OCI-M2 (cell line): ENCODE data around the gene PSMD10.

Experiments used
- DNase-seq: peaks from one replicate; lab custom pipeline; 2025; ENCODE audit not compliant: unreplicated experiment; lab: John Stamatoyannopoulos, UW

The PSMD10 gene

DNA sequence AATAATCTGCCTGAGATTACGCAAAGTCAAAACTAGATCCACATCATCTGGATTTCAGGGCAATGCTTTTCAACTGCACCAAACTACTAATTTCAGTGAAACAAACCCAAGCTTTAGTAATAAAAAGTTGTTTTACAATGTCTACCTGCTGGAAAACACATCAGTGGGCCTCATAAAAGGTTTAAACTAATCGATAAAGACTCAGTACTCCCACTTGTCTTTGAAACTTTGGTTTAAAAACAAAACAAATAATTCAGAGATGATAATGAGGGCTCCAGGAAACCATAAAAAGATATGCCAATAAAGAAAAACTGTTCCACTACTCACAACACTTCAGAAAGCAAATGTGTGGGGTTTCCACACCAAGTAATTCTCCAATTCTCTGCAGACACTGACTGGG lies 10.2 kb downstream of the PSMD10 start:
- no peak for DNase-seq

DNA sequence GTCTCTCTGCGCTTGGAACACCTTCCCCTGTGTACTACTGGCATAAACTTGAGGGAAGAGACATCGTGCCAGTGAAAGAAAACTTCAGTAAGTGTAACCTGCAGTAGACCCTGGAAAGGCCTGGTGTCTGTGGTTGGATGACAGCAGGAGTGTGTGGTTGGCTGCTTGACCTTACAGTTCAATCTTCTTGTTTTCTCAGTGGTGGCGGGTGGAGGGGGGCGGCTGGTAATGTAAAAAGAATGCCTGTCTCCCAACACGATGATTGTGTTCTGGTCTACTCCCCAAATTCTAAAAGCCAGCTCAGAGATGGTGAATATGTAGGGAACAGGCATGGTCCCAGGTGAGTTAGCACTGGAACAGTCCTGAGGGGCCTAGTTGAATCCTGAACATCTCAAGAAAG lies 18.6 kb downstream of the PSMD10 start:
- no peak for DNase-seq

DNA sequence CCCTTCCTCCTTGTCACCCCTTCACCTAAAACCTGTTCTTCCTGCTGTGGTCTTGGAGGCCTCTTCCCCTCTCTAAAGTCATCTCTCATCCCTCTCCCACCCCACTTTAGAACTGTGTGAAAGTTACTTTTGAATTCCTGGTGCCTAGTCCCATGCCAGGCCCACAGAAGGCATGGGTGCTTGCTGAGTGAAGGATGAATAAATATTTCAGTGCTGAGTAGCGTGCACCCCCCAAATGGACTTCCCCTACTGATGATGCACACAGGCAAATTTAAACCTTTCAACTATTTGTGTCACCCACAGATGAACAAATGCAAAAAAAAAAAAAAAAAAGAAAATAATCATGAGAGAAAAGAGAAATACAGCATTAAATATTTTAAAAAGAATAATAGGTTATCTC lies 19.8 kb downstream of the PSMD10 start:
- DNase-seq, result no peak

DNA sequence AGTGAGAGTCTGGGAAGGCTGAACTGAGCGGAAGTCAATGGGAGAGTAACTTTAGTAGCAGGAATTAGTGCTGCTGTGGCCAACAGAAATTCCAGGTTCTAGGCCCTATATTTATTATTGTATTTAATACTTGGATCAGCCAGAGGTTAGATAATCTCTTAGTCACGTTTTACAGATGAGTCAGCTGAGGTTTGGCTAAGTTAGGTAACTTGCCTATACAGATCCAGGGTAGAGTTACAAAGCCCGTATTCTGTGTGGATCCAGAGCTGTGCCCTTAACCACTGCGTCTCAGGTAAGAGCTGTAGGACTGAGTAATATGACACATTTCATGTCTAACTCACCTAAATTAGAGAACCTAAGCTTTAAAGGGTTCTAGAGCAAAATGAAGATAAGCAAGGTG lies 20.5 kb downstream of the PSMD10 start:
- DNase-seq, result no peak

DNA sequence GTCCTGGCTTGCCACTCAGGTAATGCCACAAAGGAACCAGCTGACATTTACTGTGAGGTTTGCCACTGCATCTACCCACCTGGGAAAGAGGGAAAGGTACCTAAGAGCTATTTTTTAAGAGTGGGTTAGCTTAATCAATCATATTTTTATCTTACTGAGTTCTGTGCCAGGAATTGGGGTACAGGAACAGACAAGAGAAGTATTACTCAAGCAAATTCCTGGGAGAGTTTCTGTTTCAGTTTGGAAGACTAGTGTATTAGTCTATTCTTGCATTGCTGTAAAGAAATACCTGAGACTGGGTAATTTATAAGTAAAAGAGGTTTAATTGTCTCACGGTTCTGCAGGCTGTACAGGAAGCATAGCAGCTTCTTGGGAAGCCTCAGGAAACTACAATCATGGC lies 23.2 kb downstream of the PSMD10 start:
- DNase-seq, result no peak

DNA sequence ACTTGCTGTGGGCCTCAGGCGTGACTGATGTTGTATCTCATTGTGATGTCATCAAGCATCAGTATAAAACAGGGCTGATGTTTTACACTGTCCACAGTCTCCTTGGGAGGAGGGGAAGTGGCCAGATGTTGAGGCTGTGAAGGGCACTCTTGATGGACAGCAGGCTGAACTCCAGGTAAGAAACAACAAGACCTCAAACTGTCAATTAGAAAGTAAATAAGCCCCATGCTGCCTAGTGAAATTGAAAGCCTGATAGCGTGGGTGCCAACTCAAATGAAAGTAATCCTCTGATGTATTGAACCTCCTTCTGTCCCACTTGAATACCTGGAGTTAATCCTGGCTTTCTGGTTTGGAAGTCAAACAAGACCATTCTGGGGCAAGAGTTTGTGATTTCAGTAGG lies 26.7 kb downstream of the PSMD10 start:
- no peak for DNase-seq

DNA sequence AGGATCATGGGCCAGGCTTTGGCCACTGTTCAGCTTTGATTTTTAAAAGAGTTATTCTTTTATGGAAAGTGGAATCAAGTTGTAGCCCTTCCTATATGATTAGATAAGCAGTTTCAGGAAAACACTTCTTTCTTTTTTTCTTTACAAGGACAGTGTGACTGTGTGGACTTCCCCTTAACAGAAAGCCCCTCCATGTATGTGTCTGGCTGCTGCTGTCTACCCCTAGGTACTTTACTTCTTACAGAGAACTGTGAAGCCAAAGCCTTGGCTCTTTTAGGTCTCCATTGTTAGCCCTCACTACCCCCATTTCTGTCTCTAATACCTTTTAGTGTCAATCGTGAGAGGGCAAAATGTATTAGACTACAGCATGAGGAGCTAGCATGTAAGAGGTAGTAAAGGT lies 27.3 kb downstream of the PSMD10 start:
- DNase-seq, result no peak

DNA sequence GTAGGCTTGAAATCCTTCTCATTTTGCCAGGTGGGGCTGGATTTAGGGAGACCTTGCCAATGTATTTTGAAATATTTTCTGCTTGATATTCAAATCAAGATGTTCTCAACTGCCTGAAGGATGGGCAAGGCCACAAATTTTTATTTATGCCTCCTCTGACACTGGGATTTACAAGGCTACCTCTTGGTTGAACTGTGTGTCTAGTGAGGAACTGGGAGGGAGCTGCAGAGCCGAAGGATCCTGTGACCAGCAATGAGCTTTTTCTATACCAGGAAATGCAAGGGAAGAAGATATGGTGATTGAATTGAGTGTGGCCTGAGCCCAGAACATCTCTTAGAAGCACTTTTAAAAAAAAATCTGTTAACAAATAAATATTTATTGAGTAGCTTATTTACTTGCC lies 31.5 kb downstream of the PSMD10 start:
- no peak for DNase-seq

DNA sequence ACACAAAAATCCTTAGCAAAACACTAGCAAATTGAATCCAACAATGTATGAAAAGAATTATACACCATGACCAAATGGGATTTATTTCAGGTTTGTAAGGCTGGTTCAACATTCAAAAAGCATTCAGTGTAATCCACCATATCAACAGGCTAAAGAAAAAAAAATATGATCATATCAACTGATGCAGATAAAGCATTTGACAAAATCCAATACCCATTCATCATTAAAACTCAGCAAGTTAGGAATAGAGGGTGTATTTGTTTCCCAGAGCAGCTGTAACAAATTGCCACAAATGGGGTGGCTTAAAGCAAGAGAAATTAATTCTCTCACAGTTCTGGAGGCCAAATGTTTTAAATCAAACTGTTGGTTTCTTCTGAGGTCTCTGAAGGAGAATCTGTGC lies 35.8 kb downstream of the PSMD10 start:
- DNase-seq, result no peak

DNA sequence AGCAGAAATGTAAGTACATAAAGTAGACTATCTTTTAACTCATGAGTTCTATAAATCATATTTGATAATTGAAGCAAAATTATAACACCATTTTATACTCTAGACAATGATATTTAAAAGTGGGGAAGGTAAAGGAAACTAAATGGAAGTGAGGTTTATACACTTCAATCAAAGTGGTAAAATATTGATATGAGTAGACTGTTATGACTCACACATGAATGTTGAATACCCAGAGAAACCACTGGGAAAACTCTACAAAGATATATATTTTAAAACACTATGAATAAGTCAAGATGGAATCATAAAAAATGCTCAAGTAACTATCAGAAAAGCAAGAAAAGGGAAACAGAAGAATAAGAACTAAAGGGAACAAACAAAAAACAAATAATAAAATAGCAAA lies 38.1 kb downstream of the PSMD10 start:
- no peak for DNase-seq

DNA sequence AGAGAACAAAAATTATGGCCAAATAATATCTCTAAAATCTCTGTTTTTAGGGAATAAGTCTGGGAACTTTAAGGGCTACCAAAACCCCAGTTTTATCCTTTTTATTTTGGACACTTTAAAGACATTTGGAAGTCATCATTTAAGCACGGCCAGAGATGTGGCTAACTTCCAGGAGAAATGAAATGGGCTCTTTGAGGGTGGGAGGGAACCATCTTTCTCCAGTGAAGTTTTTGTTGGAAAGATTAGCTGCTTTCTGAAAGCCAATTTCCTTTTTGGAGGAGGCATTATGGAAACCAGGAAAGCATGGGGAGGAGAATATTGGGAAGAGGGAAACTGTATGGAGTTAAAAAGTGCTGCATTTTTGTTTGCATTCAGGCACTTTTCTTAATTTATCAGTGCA lies 41.7 kb downstream of the PSMD10 start:
- DNase-seq, result no peak

DNA sequence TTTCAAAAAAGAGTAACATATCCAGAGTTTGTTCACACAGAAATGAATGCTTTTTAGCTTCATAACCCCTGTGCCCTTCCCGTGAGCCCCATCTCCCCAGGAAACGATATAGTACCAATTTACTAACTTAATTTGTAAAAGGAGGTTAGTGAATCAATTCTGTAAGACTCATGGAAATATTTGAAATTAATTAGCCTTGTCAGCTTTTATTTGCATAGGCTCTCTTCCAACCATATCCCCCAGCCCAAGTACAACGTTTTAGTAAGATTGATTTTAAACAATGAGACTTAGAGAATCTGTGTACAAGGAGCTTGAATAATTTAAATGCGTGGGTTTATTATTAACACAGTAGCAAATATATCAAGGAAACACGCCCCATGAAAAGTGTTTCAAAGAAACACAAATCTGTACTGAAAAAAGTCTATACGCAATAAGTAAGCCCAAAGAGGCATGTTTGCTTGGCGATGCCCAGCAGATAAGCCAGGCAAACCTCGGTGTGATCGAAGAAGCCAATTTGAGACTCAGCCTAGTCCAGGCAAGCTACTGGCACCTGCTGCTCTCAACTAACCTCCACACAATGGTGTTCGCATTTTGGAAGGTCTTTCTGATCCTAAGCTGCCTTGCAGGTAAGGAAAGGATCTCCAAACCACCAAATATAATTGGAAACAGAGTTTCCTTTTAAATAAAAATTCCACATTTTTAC lies 46.6 kb downstream of the PSMD10 start, which contains the start of gene VSIG1:
Gene VSIG1 (plus strand): TSS at position 512 of the 703 bp plus-strand sequence. CDS start 66 bp downstream, at position 578.
- no peak for DNase-seq

DNA sequence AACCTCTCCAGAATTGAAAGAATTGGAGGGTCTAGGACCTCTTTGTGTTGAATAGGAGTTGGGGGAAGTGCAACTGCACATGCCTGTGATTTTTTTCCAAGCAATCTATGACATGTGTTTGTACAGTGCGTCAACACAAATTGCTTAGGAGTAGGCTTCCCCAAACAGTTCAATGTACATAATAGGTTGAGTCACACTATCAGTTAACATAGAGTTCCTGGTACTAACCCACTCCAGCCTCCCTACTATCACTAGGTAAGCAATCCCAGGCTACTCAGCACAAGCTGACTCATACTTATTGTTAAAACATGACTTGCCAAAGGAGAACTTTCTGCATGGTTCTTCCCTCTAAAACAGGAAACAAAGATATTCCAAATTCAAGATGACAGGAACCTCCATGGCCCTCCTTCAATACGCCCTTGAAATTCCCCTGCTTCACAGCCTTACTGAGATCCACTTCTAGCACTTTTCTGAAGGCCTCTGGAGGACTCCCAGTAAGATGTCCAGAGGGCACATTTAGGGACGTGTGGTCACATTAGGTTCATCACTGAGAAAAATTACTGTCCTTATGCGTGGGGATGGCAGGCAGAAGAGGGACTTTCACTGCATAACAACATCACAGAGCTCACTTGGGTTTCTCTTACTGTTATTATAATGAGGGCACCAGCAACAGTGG lies 54.9 kb downstream of the PSMD10 start:
- DNase-seq, result no peak

DNA sequence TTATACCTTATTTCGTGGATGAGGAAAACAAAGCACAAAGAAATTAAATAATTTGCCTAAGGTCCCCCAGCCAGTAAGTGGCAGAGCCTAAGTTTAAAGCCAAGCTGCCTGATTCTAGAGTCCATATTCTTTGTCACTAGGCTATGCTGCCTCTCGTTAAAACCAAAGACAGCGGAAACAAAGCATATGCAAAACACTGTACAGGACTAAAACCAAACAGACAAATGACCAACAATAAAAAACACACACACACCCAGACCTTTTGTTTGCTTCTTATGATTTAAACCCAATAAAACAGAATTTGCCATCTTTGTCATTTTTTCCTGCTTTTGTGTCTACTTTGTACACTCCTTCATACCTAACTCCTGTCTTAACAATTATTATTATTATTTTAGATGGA lies 56.6 kb downstream of the PSMD10 start:
- DNase-seq, result no peak
